WTC11 (cell line): Measurements from ENCODE around the gene ZCCHC24. TPM values are rescaled to one million over a fixed set of nuclear protein-coding genes. Genes with fewer than 3 reads are reported as not detected.

Experiments
- ATAC-seq: fragments of 200-7000 bp; cut with Tn5 transposase; 2 replicates; pipeline ENCODE4 v1.10.0; 2021; ENCODE audit warnings: mild to moderate bottlenecking, moderate library complexity
- CTCF ChIA-PET: fragments of 300-600 bp; sonication (Branson Sonifier 250); formaldehyde crosslinking; loops from one replicate; lab custom pipeline; 2021; ENCODE audit warnings: antibody characterized with exemption; lab: Charles Lee
- POLR2A ChIA-PET: fragments of 350-600 bp; sonication (Branson Sonifier 250); formaldehyde crosslinking; loops from one replicate; lab custom pipeline; 2021; ENCODE audit warnings: antibody characterized with exemption; lab: Charles Lee
- DNase-seq: peaks from one replicate; pipeline ENCODE4 v3.0.0; 2021; ENCODE audit warnings: low spot score
- H3K27ac Mint-ChIP-seq: 2 replicates; pipeline ENCODE4 v1.8.0; 2021; ENCODE audit warnings: mixed read lengths
- H3K27me3 Mint-ChIP-seq: 2 replicates; pipeline ENCODE4 v1.8.0; 2021; ENCODE audit warnings: low read depth, mild to moderate bottlenecking, moderate library complexity, mixed read lengths
- H3K36me3 Mint-ChIP-seq: 2 replicates; pipeline ENCODE4 v1.8.0; 2021; ENCODE audit warnings: mixed read lengths
- H3K4me1 Mint-ChIP-seq: 2 replicates; pipeline ENCODE4 v1.8.0; 2022; ENCODE audit warnings: mixed read lengths
- H3K4me3 Mint-ChIP-seq: 2 replicates; pipeline ENCODE4 v1.8.0; 2021; ENCODE audit warnings: mild to moderate bottlenecking, moderate library complexity, mixed read lengths
- H3K9me3 Mint-ChIP-seq: 2 replicates; pipeline ENCODE4 v1.8.0; 2021; ENCODE audit warnings: mixed read lengths
- ARID4B ChIP-seq: sonication (generic); formaldehyde crosslinking; IDR thresholded peaks from 2 replicates; pipeline ENCODE4 v1.8.0; 2023; ENCODE audit warnings: missing genetic modification reagents, mild to moderate bottlenecking, borderline replicate concordance
- CREB1 ChIP-seq: sonication (generic); formaldehyde crosslinking; IDR thresholded peaks from 2 replicates; pipeline ENCODE4 v1.8.0; 2023; ENCODE audit warnings: mild to moderate bottlenecking, missing genetic modification reagents
- EMX1 ChIP-seq: fragments of 250-450 bp; sonication (Bioruptor Pico); IDR thresholded peaks from 2 replicates; pipeline ENCODE4 v1.8.0; 2021; ENCODE audit warnings: mild to moderate bottlenecking
- GRHL2 ChIP-seq: fragments of 250-450 bp; sonication (Bioruptor Pico); IDR thresholded peaks from 2 replicates; pipeline ENCODE4 v1.8.0; 2022; ENCODE audit warnings: mild to moderate bottlenecking, moderate library complexity; ENCODE audit not compliant: insufficient replicate concordance, severe bottlenecking
- GTF2I ChIP-seq: fragments of 250-450 bp; sonication (Bioruptor Pico); conservative IDR thresholded peaks from 2 replicates; pipeline ENCODE4 v1.4.0; 2021; ENCODE audit warnings: mild to moderate bottlenecking
- IRF2 ChIP-seq: sonication (generic); formaldehyde crosslinking; IDR thresholded peaks from 2 replicates; pipeline ENCODE4 v1.8.0; 2022; ENCODE audit warnings: low read depth, missing genetic modification reagents, borderline replicate concordance
- KAT7 ChIP-seq: sonication (generic); formaldehyde crosslinking; IDR thresholded peaks from 2 replicates; pipeline ENCODE4 v1.8.1; 2023; ENCODE audit warnings: missing genetic modification reagents, mild to moderate bottlenecking, borderline replicate concordance
- MYBL2 ChIP-seq: sonication (generic); formaldehyde crosslinking; IDR thresholded peaks from 2 replicates; pipeline ENCODE4 v1.8.1; 2023; ENCODE audit warnings: mild to moderate bottlenecking, moderate library complexity, missing genetic modification reagents
- NFE2L1 ChIP-seq: sonication (generic); formaldehyde crosslinking; IDR thresholded peaks from 2 replicates; pipeline ENCODE4 v1.8.1; 2023; ENCODE audit warnings: missing genetic modification reagents
- NR2C2 ChIP-seq: sonication (generic); formaldehyde crosslinking; IDR thresholded peaks from 2 replicates; pipeline ENCODE4 v1.8.0; 2022; ENCODE audit warnings: mild to moderate bottlenecking, missing genetic modification reagents
- OVOL2 ChIP-seq: fragments of 250-450 bp; sonication (Bioruptor Pico); IDR thresholded peaks from 2 replicates; pipeline ENCODE4 v1.9.0; 2021; ENCODE audit warnings: mild to moderate bottlenecking, borderline replicate concordance
- TEAD4 ChIP-seq: sonication (generic); formaldehyde crosslinking; IDR thresholded peaks from 2 replicates; pipeline ENCODE4 v1.8.0; 2022; ENCODE audit warnings: mild to moderate bottlenecking, missing genetic modification reagents
- ZNF219 ChIP-seq: sonication (generic); formaldehyde crosslinking; IDR thresholded peaks from 2 replicates; pipeline ENCODE4 v1.8.0; 2023; ENCODE audit warnings: missing genetic modification reagents, mild to moderate bottlenecking, borderline replicate concordance
- ZNF512 ChIP-seq: sonication (generic); formaldehyde crosslinking; IDR thresholded peaks from 2 replicates; pipeline ENCODE4 v1.8.1; 2022; ENCODE audit warnings: missing genetic modification reagents, borderline replicate concordance
- total RNA-seq: library from RNA; stranded (reverse); gene quantifications from 3 replicates; pipeline ENCODE4 v1.2.3, GENCODE V29; 2021
- TF ChIP-seq, protein P1 (sequence below): sonication (generic); formaldehyde crosslinking; IDR thresholded peaks from 2 replicates; pipeline ENCODE4 v1.8.1; 2023; ENCODE audit warnings: mild to moderate bottlenecking, moderate library complexity, missing genetic modification reagents
- TF ChIP-seq, protein P2 (sequence below): fragments of 250-450 bp; sonication (Bioruptor Pico); IDR thresholded peaks from 2 replicates; pipeline ENCODE4 v1.9.0; 2021; ENCODE audit warnings: mild to moderate bottlenecking
- TF ChIP-seq, protein P3 (sequence below): fragments of 250-450 bp; sonication (Bioruptor Pico); IDR thresholded peaks from 2 replicates; pipeline ENCODE4 v1.9.0; 2021; ENCODE audit warnings: mild to moderate bottlenecking, borderline replicate concordance

The ZCCHC24 gene
- total RNA-seq, 1 experiment from 2014 or later, result 7.7 TPM

GRCh38 chr10:79361726-79362397 is 83.6 kb downstream of the ZCCHC24 start:
- no peak for TF ChIP-seq GTF2I (CRISPR knock-in tag)
- TF ChIP-seq OVOL2 (CRISPR knock-in tag), result no peak
- TF ChIP-seq, protein P1, sequence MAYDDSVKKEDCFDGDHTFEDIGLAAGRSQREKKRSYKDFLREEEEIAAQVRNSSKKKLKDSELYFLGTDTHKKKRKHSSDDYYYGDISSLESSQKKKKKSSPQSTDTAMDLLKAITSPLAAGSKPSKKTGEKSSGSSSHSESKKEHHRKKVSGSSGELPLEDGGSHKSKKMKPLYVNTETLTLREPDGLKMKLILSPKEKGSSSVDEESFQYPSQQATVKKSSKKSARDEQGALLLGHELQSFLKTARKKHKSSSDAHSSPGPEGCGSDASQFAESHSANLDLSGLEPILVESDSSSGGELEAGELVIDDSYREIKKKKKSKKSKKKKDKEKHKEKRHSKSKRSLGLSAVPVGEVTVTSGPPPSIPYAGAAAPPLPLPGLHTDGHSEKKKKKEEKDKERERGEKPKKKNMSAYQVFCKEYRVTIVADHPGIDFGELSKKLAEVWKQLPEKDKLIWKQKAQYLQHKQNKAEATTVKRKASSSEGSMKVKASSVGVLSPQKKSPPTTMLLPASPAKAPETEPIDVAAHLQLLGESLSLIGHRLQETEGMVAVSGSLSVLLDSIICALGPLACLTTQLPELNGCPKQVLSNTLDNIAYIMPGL, result no peak
- no peak for TF ChIP-seq TEAD4 (CRISPR knock-in tag)
- TF ChIP-seq IRF2 (CRISPR knock-in tag), result no peak
- no peak for TF ChIP-seq MYBL2 (CRISPR knock-in tag)
- TF ChIP-seq, protein P2, sequence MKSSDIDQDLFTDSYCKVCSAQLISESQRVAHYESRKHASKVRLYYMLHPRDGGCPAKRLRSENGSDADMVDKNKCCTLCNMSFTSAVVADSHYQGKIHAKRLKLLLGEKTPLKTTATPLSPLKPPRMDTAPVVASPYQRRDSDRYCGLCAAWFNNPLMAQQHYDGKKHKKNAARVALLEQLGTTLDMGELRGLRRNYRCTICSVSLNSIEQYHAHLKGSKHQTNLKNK (CRISPR knock-in tag), result no peak
- TF ChIP-seq GRHL2 (CRISPR knock-in tag), result no peak
- TF ChIP-seq NR2C2 (CRISPR knock-in tag), result no peak
- TF ChIP-seq KAT7 (CRISPR knock-in tag), result no peak
- no peak for TF ChIP-seq ZNF219 (CRISPR knock-in tag)
- TF ChIP-seq CREB1 (CRISPR knock-in tag), result no peak
- TF ChIP-seq ARID4B (CRISPR knock-in tag), result no peak
- no peak for TF ChIP-seq NFE2L1 (CRISPR knock-in tag)
- no peak for TF ChIP-seq EMX1 (CRISPR knock-in tag)
- TF ChIP-seq, protein P3, sequence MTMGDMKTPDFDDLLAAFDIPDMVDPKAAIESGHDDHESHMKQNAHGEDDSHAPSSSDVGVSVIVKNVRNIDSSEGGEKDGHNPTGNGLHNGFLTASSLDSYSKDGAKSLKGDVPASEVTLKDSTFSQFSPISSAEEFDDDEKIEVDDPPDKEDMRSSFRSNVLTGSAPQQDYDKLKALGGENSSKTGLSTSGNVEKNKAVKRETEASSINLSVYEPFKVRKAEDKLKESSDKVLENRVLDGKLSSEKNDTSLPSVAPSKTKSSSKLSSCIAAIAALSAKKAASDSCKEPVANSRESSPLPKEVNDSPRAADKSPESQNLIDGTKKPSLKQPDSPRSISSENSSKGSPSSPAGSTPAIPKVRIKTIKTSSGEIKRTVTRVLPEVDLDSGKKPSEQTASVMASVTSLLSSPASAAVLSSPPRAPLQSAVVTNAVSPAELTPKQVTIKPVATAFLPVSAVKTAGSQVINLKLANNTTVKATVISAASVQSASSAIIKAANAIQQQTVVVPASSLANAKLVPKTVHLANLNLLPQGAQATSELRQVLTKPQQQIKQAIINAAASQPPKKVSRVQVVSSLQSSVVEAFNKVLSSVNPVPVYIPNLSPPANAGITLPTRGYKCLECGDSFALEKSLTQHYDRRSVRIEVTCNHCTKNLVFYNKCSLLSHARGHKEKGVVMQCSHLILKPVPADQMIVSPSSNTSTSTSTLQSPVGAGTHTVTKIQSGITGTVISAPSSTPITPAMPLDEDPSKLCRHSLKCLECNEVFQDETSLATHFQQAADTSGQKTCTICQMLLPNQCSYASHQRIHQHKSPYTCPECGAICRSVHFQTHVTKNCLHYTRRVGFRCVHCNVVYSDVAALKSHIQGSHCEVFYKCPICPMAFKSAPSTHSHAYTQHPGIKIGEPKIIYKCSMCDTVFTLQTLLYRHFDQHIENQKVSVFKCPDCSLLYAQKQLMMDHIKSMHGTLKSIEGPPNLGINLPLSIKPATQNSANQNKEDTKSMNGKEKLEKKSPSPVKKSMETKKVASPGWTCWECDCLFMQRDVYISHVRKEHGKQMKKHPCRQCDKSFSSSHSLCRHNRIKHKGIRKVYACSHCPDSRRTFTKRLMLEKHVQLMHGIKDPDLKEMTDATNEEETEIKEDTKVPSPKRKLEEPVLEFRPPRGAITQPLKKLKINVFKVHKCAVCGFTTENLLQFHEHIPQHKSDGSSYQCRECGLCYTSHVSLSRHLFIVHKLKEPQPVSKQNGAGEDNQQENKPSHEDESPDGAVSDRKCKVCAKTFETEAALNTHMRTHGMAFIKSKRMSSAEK, result no peak
- TF ChIP-seq ZNF512 (CRISPR knock-in tag), result no peak
- TF ChIP-seq, all 79 proteins: peak for 0
- POLR2A ChIA-PET, result no interaction called here
- H3K4me1 Mint-ChIP-seq, result no peaks in the 10 kb centered on the region
- no peak overlapping the region for H3K4me3 Mint-ChIP-seq
- peaks cover 17% of the 10 kb centered on the region for H3K27me3 Mint-ChIP-seq
- CTCF ChIA-PET, result no interaction called here
- DNase-seq (no peak), ATAC-seq (no peak)
- H3K9me3 Mint-ChIP-seq, result peaks cover 10% of the 10 kb centered on the region
- peaks cover 4% of the 10 kb centered on the region for H3K36me3 Mint-ChIP-seq
- H3K27ac Mint-ChIP-seq, result no peak overlapping the region
